ENCODE results near the gene CD59. TPM values are rescaled to one million over a fixed set of nuclear protein-coding genes. Genes with fewer than 3 reads are reported as not detected.
"Not testable (repeated sequence)": the region's sequence is repeated elsewhere in the genome, so short reads cannot be mapped to it uniquely, and the experiment has no call there.

CD59 gene
- total RNA-seq, 1 donor from 2014 or later, result 204 TPM

GRCh38 chr11:33713151-33713855 lies 22.9 kb downstream of the CD59 start:
- peaks cover 20% of the 10 kb centered on the region for H3K36me3 Mint-ChIP-seq
- no peaks in the 10 kb centered on the region for H3K9me3 Mint-ChIP-seq
- no peak for DNase-seq (ENCODE audit: extremely low spot score, unreplicated experiment)
- H3K27me3 Mint-ChIP-seq, result no peaks in the 10 kb centered on the region
- H3K4me1 Mint-ChIP-seq (ENCODE audit: unreplicated experiment), result no peaks in the 10 kb centered on the region
- TF ChIP-seq CTCF (conservative IDR thresholded peaks at IDR 0.05), result no peak
- H3K4me3 Mint-ChIP-seq, result no peak overlapping the region
- no peak overlapping the region for H3K27ac Mint-ChIP-seq

GRCh38 chr11:33712436-33712835 lies 23.8 kb downstream of the CD59 start:
- no peak for TF ChIP-seq CTCF (conservative IDR thresholded peaks at IDR 0.05)
- Mint-ChIP-seq H3K4me3 (no peak overlapping the region), H3K4me1 (ENCODE audit: unreplicated experiment) (no peaks in the 10 kb centered on the region), H3K27me3 (no peaks in the 10 kb centered on the region), H3K9me3 (no peaks in the 10 kb centered on the region), H3K36me3 (peaks cover 20% of the 10 kb centered on the region), H3K27ac (no peak overlapping the region)
- no peak for DNase-seq (ENCODE audit: extremely low spot score, unreplicated experiment)

- no peak for TF ChIP-seq CTCF (conservative IDR thresholded peaks at IDR 0.05)
- no peaks in the 10 kb centered on the region for H3K4me1 Mint-ChIP-seq (ENCODE audit: unreplicated experiment)
- no peaks in the 10 kb centered on the region for H3K27me3 Mint-ChIP-seq
- no peak overlapping the region for H3K4me3 Mint-ChIP-seq
- H3K27ac Mint-ChIP-seq, result no peak overlapping the region
- H3K36me3 Mint-ChIP-seq, result peaks cover 20% of the 10 kb centered on the region
- DNase-seq (ENCODE audit: extremely low spot score, unreplicated experiment), result no peak
- no peaks in the 10 kb centered on the region for H3K9me3 Mint-ChIP-seq
These were observed 26.8 kb downstream of the CD59 start for GRCh38 chr11:33709466-33709865.

- DNase-seq (ENCODE audit: extremely low spot score, unreplicated experiment), result no peak
- Mint-ChIP-seq H3K36me3 (peaks cover 17% of the 10 kb centered on the region), H3K4me3 (no peak overlapping the region), H3K9me3 (no peaks in the 10 kb centered on the region), H3K4me1 (ENCODE audit: unreplicated experiment) (no peaks in the 10 kb centered on the region), H3K27me3 (no peaks in the 10 kb centered on the region), H3K27ac (no peak overlapping the region)
- no peak for TF ChIP-seq CTCF (conservative IDR thresholded peaks at IDR 0.05)
These were observed 27.2 kb downstream of the CD59 start for GRCh38 chr11:33708985-33709384.

GRCh38 chr11:33707831-33708230 lies 28.4 kb downstream of the CD59 start:
- peaks cover 16% of the 10 kb centered on the region for H3K36me3 Mint-ChIP-seq
- not testable (repeated sequence) for H3K27me3 Mint-ChIP-seq; H3K4me1 Mint-ChIP-seq (ENCODE audit: unreplicated experiment); DNase-seq (ENCODE audit: extremely low spot score, unreplicated experiment); H3K4me3 Mint-ChIP-seq; H3K27ac Mint-ChIP-seq; H3K9me3 Mint-ChIP-seq

GRCh38 chr11:33706966-33707365 lies 29.3 kb downstream of the CD59 start:
- Mint-ChIP-seq H3K27ac (no peak overlapping the region), H3K36me3 (peaks cover 12% of the 10 kb centered on the region), H3K27me3 (no peaks in the 10 kb centered on the region), H3K9me3 (no peaks in the 10 kb centered on the region), H3K4me1 (ENCODE audit: unreplicated experiment) (no peaks in the 10 kb centered on the region), H3K4me3 (no peak overlapping the region)
- DNase-seq (ENCODE audit: extremely low spot score, unreplicated experiment), result no peak
- no peak for TF ChIP-seq CTCF (conservative IDR thresholded peaks at IDR 0.05)

Measured in type B pancreatic cell (in vitro differentiated cells).